ENCODE data around the gene MED22.

GRCh38 chr9:133347515-133347984, 381 bp downstream of the MED22 start:
- TF ChIP-seq CTCF (tag by site-specific recombination; IDR thresholded peaks at IDR 0.05) (no peak), ZNF785 (tag by site-specific recombination; IDR thresholded peaks at IDR 0.05) (no peak), ZNF768 (tag by site-specific recombination; IDR thresholded peaks at IDR 0.05) (no peak), ZNF121 (tag by site-specific recombination; IDR thresholded peaks at IDR 0.05) (no peak), ZNF513 (tag by site-specific recombination; IDR thresholded peaks at IDR 0.05) (no peak), ZNF10 (tag by site-specific recombination; IDR thresholded peaks at IDR 0.05) (no peak)

All from HEK293 (cell line).